AG04449 (cell line): ENCODE measurements around the gene CHST8.

Source experiments
- CTCF ChIA-PET: fragments of 350-600 bp; formaldehyde crosslinking; extraction: SDS; loops from one replicate; lab custom pipeline; 2021; ENCODE audit warnings: antibody characterized with exemption; lab: Yijun Ruan, JAX
- POLR2A ChIA-PET: fragments of 400-600, 350-600 bp; formaldehyde crosslinking; extraction: SDS; loops from one replicate; lab custom pipeline; 2020; ENCODE audit warnings: antibody characterized with exemption, inconsistent platforms; lab: Yijun Ruan, JAX
- DNase-seq: peaks from one replicate; pipeline ENCODE4 v3.0.0-alpha.2; 2010; ENCODE audit warnings: low read depth, low spot score
- H3K4me3 ChIP-seq: 2 replicates; pipeline ENCODE4 v1.5.1; 2011; ENCODE audit warnings: low read depth, mild to moderate bottlenecking, control low read depth, low read length
- TF ChIP-seq, protein P1 (sequence below): IDR thresholded peaks from one replicate; pipeline ENCODE4 v1.5.1; 2011; ENCODE audit warnings: mild to moderate bottlenecking, moderate library complexity, low read length, control low read depth, inconsistent platforms; ENCODE audit not compliant: insufficient read depth; ENCODE audit errors: missing control alignments

The CHST8 gene

DNA sequence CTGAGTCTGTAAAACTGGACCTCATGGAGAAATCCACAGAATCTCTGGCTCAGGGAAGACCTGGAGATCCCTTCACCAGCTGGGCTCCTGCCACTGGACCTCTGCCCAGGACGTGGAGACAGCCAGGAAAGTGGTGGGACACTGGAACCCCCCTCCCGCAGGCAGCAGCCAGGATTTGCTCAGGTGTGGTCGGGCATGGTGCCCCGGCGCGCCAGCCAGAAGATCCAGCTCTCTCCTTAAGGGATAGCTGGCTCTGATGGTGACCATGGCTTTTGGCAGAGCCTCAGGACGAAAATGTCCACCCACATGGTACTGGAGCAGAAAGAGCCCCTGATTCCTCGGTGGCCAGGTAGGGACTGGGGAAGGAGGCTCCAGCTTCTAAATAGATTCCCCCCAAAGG is 148.4 kb downstream of the CHST8 start:
- POLR2A ChIA-PET, result no interaction called here
- DNase-seq, result no peak
- CTCF ChIA-PET, result interaction anchor here (0.7 to 9.9 kb wide), 13 partner anchors 9 to 643 kb away, joined by 3 to 311 read pairs (median 7); no protein-coding TSS in a partner anchor
- H3K4me3 ChIP-seq, result no peak overlapping the region
- TF ChIP-seq, protein P1, sequence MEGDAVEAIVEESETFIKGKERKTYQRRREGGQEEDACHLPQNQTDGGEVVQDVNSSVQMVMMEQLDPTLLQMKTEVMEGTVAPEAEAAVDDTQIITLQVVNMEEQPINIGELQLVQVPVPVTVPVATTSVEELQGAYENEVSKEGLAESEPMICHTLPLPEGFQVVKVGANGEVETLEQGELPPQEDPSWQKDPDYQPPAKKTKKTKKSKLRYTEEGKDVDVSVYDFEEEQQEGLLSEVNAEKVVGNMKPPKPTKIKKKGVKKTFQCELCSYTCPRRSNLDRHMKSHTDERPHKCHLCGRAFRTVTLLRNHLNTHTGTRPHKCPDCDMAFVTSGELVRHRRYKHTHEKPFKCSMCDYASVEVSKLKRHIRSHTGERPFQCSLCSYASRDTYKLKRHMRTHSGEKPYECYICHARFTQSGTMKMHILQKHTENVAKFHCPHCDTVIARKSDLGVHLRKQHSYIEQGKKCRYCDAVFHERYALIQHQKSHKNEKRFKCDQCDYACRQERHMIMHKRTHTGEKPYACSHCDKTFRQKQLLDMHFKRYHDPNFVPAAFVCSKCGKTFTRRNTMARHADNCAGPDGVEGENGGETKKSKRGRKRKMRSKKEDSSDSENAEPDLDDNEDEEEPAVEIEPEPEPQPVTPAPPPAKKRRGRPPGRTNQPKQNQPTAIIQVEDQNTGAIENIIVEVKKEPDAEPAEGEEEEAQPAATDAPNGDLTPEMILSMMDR, result no peak

DNA sequence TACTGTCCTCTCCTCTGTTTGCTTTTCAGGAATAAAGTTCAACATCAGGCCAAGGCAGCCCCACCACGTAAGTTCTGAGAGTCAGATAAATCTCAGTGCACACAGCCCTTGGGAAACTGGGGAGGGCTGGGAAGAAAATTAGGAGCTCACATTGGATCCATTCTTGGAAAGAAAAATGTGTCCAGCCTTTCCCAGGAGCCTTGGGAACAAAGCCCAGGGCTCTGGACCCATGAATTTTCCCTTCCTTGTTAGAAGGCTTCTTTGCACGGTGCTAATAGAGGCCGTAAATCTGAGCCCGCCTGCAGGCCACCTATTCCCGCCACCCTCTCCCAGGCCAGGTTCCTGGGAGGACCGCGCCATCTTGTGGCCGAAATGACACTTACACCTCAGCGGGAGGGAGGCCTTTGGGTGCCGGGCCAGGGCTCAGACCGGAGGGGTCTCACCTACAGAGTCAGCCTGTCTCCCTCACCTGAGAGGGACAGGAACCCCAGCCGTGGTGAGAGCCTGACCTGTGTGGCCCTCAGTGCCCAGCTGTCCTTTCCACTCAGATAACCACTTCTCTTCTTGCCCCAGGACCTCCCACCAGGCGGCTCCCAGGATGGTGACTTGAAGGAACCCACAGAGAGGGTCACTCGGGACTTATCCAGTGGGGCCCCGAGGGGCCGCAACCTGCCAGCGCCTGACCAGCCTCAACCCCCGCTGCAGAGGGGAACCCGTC is 149.8 kb downstream of the CHST8 start:
- DNase-seq, result no peak

DNA sequence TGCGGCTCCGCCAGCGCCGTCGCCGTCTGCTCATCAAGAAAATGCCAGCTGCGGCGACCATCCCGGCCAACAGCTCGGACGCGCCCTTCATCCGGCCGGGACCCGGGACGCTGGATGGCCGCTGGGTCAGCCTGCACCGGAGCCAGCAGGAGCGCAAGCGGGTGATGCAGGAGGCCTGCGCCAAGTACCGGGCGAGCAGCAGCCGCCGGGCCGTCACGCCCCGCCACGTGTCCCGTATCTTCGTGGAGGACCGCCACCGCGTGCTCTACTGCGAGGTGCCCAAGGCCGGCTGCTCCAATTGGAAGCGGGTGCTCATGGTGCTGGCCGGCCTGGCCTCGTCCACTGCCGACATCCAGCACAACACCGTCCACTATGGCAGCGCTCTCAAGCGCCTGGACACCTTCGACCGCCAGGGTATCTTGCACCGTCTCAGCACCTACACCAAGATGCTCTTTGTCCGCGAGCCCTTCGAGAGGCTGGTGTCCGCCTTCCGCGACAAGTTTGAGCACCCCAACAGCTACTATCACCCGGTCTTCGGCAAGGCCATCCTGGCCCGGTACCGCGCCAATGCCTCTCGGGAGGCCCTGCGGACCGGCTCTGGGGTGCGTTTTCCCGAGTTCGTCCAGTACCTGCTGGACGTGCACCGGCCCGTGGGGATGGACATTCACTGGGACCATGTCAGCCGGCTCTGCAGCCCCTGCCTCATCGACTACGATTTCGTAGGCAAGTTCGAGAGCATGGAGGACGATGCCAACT is 150.5 kb downstream of the CHST8 start:
- no peak for DNase-seq
- H3K4me3 ChIP-seq, result no peak overlapping the region
- TF ChIP-seq, protein P1, result no peak
- ChIA-PET POLR2A (no interaction called here), CTCF (interaction anchor here (0.9 to 9.9 kb wide), 14 partner anchors 10 to 537 kb away, joined by 3 to 311 read pairs (median 7); no protein-coding TSS in a partner anchor)

More for the DNA sequence above, 149.8 kb downstream of the CHST8 start:
- POLR2A ChIA-PET, result no interaction called here
- TF ChIP-seq, protein P1, result peak; percentile 91
- no peak overlapping the region for H3K4me3 ChIP-seq
- CTCF ChIA-PET, result interaction anchor here (0.6 to 9.9 kb wide), 33 partner anchors 10 to 555 kb away, joined by 3 to 311 read pairs (median 4); no protein-coding TSS in a partner anchor

DNA sequence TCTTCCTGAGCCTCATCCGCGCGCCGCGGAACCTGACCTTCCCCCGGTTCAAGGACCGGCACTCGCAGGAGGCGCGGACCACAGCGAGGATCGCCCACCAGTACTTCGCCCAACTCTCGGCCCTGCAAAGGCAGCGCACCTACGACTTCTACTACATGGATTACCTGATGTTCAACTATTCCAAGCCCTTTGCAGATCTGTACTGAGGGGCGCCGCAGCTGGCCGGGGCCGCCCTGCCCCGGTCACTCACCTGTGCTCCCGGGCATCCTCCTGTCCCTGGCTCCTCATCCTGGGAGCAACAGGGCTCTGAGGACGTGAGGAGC is 151.1 kb downstream of the CHST8 start:
- TF ChIP-seq, protein P1, result no peak
- DNase-seq, result no peak
- H3K4me3 ChIP-seq, result no peak overlapping the region
- ChIA-PET POLR2A (no interaction called here), CTCF (interaction anchor here (0.9 to 9.9 kb wide), 8 partner anchors 9 to 364 kb away, joined by 3 to 311 read pairs (median 14); no protein-coding TSS in a partner anchor)

DNA sequence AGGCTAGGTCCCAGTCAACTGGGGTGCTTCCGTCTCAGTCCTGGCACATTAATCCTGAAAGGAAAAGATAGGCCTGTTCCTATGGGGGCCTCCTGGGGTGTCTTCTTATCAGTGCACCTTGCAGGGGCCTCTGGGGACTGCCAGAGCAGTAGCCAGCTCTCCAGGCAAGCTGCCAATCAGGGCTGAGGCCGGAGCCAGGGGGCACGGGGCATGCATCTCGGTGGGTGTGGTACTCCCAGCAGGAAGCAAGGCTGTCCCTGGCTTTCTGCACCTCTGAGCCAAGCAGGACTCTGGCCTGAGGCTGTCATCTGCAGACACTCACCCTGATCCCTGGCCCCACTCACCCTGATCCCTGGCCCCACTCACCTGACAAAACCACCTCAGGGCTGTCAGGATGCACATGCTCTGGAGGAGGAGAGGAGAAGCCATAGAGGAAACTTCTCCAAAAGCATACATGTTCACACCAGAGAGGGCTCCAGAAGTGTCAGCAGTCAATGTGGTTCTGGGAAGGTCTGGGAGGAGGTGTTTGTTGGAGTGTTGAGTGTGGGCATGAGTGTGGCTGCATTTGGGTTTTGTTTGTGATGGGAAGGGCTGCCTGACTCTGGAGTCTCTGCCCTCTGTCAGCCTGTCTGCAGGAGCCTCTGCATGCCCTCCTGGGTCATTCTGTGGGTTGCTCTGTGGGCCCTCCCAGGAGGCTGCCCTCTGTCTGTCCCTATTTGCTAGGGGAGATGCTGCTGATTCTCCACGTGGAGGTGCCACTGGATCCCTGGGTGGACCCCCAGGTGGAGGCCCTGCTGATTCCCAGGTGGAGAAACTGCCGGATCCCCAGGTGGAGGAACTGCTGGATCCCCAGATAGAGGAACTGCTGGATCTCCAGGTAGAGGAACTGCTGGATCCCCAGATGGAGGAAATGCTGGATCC is 152.2 kb downstream of the CHST8 start:
- ChIA-PET CTCF (interaction anchor here (0.7 to 9.9 kb wide), 8 partner anchors 14 to 358 kb away, joined by 3 to 311 read pairs (median 11); no protein-coding TSS in a partner anchor), POLR2A (no interaction called here)
- no peak for DNase-seq
- TF ChIP-seq, protein P1, result no peak
- H3K4me3 ChIP-seq, result no peak overlapping the region
